Activated CD8-positive, alpha-beta memory T cell treated with anti-CD3 and anti-CD28 coated beads, Interleukin-2, amount 10 ng/mL, durations not matched to agents 7 days and 5 days (primary cell): ENCODE results near the gene PLAAT5. TPM values are rescaled to one million over a fixed set of nuclear protein-coding genes. Genes with fewer than 3 reads are reported as not detected.
"Not testable (repeated sequence)": the region's sequence is repeated elsewhere in the genome, so short reads cannot be mapped to it uniquely, and the experiment has no call there.

Source experiments
- ATAC-seq: fragments of 150-1000 bp; cut with Tn5 transposase; one replicate; pipeline ENCODE4 v1.10.0; 2021; ENCODE audit warnings: moderate library complexity
- CTCF ChIA-PET: fragments of 350-600 bp; sonication (Branson Sonifier 250); formaldehyde crosslinking; loops from one replicate; lab custom pipeline; 2021; ENCODE audit warnings: antibody characterized with exemption; lab: Charles Lee
- DNase-seq: peaks from one replicate; pipeline ENCODE4 v3.0.0-alpha.2; 2020
- H3K27ac Mint-ChIP-seq: one replicate; pipeline ENCODE4 v1.8.0; 2021; ENCODE audit warnings: mild to moderate bottlenecking, mixed read lengths
- H3K27me3 Mint-ChIP-seq: one replicate; pipeline ENCODE4 v1.8.0; 2021; ENCODE audit warnings: mixed read lengths
- H3K36me3 Mint-ChIP-seq: one replicate; pipeline ENCODE4 v1.8.0; 2021; ENCODE audit warnings: mild to moderate bottlenecking, mixed read lengths
- H3K4me1 Mint-ChIP-seq: one replicate; pipeline ENCODE4 v1.8.0; 2021; ENCODE audit warnings: mixed read lengths
- H3K4me3 Mint-ChIP-seq: one replicate; pipeline ENCODE4 v1.8.0; 2021; ENCODE audit warnings: mild to moderate bottlenecking, moderate library complexity, mixed read lengths
- H3K9me3 Mint-ChIP-seq: one replicate; pipeline ENCODE4 v1.8.0; 2022; ENCODE audit warnings: low read depth, mixed read lengths
- total RNA-seq, 2 experiments: library from RNA; stranded (reverse); gene quantifications; one replicate each; pipeline ENCODE4 v1.2.3, GENCODE V29; 2021

PLAAT5 gene
- total RNA-seq, 2 experiments from 2014 or later = 0.19 to 0.26 TPM

DNA sequence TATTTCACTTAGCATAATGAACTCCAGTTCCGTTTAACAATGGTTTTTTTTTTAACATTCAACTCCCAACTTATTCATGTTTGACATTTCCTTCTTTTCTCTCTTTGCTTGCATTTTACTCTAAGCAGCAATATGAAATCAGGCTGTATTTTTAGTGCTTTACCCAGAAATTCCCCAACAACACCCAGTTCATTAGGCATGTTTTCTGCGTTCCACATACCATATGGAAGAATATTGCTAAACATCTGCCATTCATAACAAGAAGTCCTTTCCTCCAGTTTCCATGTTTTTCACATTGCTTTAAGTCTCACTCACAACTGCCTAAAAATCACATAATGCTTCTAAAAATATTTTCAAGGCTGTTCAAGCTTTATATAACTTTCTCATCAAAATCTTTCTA is 45.8 kb downstream of the PLAAT5 start:
- CTCF ChIA-PET = no interaction called here
- no peaks in the 10 kb centered on the region for H3K36me3 Mint-ChIP-seq
- no peak for ATAC-seq
- no peak overlapping the region for H3K4me3 Mint-ChIP-seq
- peaks cover 5% of the 10 kb centered on the region for H3K27me3 Mint-ChIP-seq
- no peak overlapping the region for H3K27ac Mint-ChIP-seq
- no peaks in the 10 kb centered on the region for H3K9me3 Mint-ChIP-seq
- DNase-seq = no peak
- H3K4me1 Mint-ChIP-seq = peaks cover 34% of the 10 kb centered on the region

DNA sequence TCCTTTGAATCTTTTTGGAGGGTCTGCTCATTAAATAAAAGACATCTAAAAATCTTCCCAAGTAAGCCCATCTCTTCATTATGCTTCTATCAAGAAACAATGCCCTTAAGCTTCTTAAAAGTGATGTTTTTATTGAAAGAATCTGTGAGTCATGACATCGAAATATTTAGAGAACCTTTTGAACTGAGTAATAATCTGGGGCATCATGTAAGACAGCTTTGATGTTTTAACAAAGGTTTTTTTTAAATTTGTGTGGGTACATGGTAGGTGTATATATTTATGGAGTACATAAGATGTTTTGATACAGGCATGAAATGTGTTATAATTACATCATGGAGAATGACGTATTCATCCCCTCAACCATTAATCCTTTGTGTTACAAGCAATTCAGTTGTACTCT is 46.8 kb downstream of the PLAAT5 start:
- CTCF ChIA-PET = no interaction called here
- H3K27me3 Mint-ChIP-seq = peaks cover 5% of the 10 kb centered on the region
- ATAC-seq = no peak
- H3K4me1 Mint-ChIP-seq = peaks cover 34% of the 10 kb centered on the region
- no peaks in the 10 kb centered on the region for H3K9me3 Mint-ChIP-seq
- DNase-seq = no peak
- no peaks in the 10 kb centered on the region for H3K36me3 Mint-ChIP-seq
- H3K4me3 Mint-ChIP-seq = no peak overlapping the region
- no peak overlapping the region for H3K27ac Mint-ChIP-seq

DNA sequence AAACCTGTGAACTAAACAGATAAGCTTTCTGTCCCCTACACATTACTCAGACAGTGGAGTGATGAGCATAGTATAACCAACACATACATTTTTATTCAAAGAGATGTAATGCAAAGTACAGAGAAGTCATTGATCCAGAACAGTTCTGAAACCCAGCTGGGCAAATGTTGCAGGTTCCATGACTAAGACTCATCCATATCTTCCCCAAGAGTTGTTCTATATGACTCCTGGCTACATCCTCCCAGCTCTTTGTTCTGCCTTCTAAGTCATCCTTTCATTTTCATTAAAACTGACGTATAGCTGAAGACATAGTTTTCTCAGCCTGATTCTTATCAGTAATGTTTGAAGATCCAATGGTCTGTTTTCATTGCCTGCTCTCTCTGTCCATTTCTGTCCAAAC is 47.3 kb downstream of the PLAAT5 start:
- CTCF ChIA-PET = interaction anchor here (1.4 kb wide), 1 partner anchor 36 kb away, joined by 4 read pairs; no protein-coding TSS in a partner anchor
- Mint-ChIP-seq H3K27ac (no peak overlapping the region), H3K4me3 (no peak overlapping the region), H3K27me3 (peaks cover 5% of the 10 kb centered on the region), H3K36me3 (no peaks in the 10 kb centered on the region), H3K4me1 (peaks cover 33% of the 10 kb centered on the region), H3K9me3 (no peaks in the 10 kb centered on the region)
- ATAC-seq (peak; percentile 45), DNase-seq (no peak)

DNA sequence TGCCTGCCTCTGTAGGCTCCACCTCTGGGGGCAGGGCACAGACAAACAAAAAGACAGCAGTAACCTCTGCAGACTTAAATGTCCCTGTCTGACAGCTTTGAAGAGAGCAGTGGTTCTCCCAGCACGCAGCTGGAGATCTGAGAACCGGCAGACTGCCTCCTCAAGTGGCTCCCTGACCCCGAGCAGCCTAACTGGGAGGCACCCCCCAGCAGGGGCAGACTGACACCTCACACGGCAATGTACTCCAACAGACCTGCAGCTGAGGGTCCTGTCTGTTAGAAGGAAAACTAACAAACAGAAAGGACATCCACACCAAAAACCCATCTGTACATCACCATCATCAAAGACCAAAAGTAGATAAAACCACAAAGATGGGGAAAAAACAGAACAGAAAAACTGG is 55.1 kb downstream of the PLAAT5 start:
- H3K27ac Mint-ChIP-seq, ATAC-seq: not testable (repeated sequence)

DNA sequence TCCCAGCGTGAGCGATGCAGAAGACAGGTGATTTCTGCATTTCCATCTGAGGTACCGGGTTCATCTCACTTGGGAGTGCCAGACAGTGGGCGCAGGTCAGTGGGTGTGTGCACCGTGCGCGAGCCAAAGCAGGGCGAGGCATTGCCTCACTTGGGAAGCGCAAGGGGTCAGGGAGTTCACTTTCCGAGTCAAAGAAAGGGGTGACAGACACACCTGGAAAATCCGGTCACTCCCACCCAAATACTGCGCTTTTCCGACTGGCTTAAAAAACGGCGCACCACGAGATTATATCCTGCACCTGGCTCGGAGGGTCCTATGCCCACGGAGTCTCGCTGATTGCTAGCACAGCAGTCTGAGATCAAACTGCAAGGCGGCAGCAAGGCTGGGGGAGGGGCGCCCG is 55.6 kb downstream of the PLAAT5 start:
- peaks cover 40% of the 10 kb centered on the region for H3K27me3 Mint-ChIP-seq
- DNase-seq, CTCF ChIA-PET, ATAC-seq, H3K4me3 Mint-ChIP-seq, H3K36me3 Mint-ChIP-seq, H3K27ac Mint-ChIP-seq, H3K4me1 Mint-ChIP-seq, H3K9me3 Mint-ChIP-seq: not testable (repeated sequence)

More for the DNA sequence above, 55.1 kb downstream of the PLAAT5 start:
- H3K4me3 Mint-ChIP-seq, DNase-seq, H3K4me1 Mint-ChIP-seq, H3K36me3 Mint-ChIP-seq, CTCF ChIA-PET, H3K9me3 Mint-ChIP-seq: not testable (repeated sequence)
- H3K27me3 Mint-ChIP-seq = peaks cover 40% of the 10 kb centered on the region

DNA sequence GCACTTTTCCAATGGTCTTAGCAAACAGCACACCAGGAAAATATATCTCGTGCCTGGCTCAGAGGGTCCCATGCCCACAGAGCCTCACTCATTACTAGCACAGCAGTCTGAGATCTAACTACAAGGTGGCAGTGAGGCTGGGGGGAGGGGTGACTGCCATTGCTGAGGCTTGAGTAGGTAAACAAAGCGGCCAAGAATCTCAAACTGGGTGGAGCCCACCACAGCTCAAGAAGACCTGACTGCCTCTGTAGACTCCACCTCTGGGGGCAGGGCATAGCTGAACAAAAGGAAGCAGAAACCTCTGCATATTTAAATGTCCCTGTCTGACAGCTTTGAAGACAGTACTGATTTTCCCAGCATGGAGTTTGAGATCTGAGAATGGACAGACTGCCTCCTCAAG is 60.2 kb downstream of the PLAAT5 start:
- CTCF ChIA-PET = interaction anchor here (1.1 kb wide), 1 partner anchor 15 kb away, joined by 3 read pairs; no protein-coding TSS in a partner anchor
- H3K27ac Mint-ChIP-seq, DNase-seq, H3K4me3 Mint-ChIP-seq, H3K9me3 Mint-ChIP-seq, ATAC-seq, H3K4me1 Mint-ChIP-seq, H3K36me3 Mint-ChIP-seq: not testable (repeated sequence)
- H3K27me3 Mint-ChIP-seq = peaks cover 47% of the 10 kb centered on the region

DNA sequence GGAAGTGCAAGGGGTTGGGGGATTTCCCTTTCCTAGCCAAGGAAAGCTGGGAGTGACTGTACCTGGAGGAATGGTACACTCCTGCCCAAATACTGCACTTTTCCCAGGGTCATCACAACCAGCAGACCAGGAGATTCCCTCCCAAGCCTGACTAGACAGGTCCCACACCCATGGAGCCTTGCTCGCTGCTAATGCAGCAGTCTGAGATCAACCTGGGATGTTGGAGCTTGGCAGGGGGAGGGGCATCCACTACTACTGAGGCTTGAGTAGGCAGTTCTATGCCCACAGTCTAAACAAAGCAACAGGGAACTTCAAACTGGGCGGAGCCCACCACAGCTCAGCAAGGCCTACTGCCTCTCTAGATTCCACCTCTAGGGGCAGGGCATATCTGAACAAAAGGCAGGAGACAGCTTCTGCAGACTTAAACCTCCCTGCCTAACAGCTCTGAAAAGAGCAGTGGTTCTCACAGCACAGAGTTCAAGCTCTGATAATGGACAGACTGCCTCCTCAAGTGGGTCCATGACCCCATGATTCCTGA is 62.9 kb downstream of the PLAAT5 start:
- Mint-ChIP-seq H3K4me3 (no peak overlapping the region), H3K9me3 (no peaks in the 10 kb centered on the region), H3K4me1 (no peaks in the 10 kb centered on the region), H3K27ac (no peak overlapping the region), H3K27me3 (peaks cover 26% of the 10 kb centered on the region), H3K36me3 (no peaks in the 10 kb centered on the region)
- CTCF ChIA-PET = no interaction called here
- DNase-seq = no peak
- no peak for ATAC-seq

DNA sequence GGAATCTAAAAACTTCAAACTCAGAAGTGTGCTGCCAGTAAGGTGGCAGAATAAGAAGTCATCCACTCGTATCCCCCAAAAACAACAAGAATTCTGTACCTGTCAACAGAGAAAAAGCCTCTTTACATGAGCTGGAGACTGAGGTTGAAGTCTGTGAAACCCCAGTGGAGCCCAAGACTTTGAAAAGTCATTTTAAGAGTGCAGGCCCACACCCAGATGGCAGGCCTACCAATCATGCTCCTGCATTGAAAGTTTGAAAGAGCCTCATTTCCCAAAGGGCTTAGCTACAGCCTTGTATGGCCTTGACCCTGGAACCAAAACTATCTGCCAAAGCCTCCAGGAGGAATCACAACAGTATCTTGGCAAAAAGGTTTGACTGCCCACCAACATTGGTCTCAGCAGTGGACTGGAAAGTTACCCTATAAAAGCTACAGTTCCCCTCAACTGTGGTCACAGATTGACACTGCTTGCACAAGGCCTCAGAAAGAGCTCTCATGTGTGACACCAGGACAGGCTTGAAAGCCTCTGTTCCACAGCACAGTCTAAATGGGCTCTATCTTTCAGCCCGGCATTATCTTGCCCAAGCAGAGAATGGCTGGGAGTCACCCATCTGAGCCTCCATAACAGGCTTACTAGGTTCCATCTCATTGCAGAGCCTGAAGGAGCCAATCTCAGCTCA is 73.7 kb downstream of the PLAAT5 start:
- CTCF ChIA-PET = no interaction called here
- H3K27me3 Mint-ChIP-seq = no peaks in the 10 kb centered on the region

More for the DNA sequence above, 73.7 kb downstream of the PLAAT5 start:
- no peaks in the 10 kb centered on the region for H3K9me3 Mint-ChIP-seq
- no peak overlapping the region for H3K27ac Mint-ChIP-seq
- DNase-seq (no peak), ATAC-seq (no peak)
- no peak overlapping the region for H3K4me3 Mint-ChIP-seq
- H3K36me3 Mint-ChIP-seq = no peaks in the 10 kb centered on the region
- peaks cover 3% of the 10 kb centered on the region for H3K4me1 Mint-ChIP-seq

Other genes starting within 250 kb of the PLAAT5 start
- not detected for gene SLC22A25, start 247.6 kb downstream of the PLAAT5 start, total RNA-seq
- not detected for gene SLC22A9, start 121.4 kb downstream of the PLAAT5 start, total RNA-seq
- gene LGALS12, start 14.9 kb upstream of the PLAAT5 start, total RNA-seq = under 1 TPM; 0.23 to 0.29 TPM
- gene PLAAT4, start 45.6 kb upstream of the PLAAT5 start, total RNA-seq = 100 to 1,000 TPM in 1 of 2 experiments, 10 to 100 TPM in 1; 85.3 to 128 TPM
- gene PLAAT2, start 72.2 kb upstream of the PLAAT5 start, total RNA-seq = 1 to 10 TPM in 1 of 2 experiments, under 1 TPM in 1; 0.73 to 1.3 TPM
- 10 to 100 TPM; 21.7 to 25.5 TPM for gene PLAAT3, start 123.3 kb upstream of the PLAAT5 start, total RNA-seq
- gene ATL3, start 180.2 kb upstream of the PLAAT5 start, total RNA-seq = 10 to 100 TPM; 28.8 to 31.9 TPM
- 10 to 100 TPM; 55.8 to 64.1 TPM for gene RTN3, start 190.3 kb upstream of the PLAAT5 start, total RNA-seq